ENCODE data around the gene AHDC1. TPM values are rescaled to one million over a fixed set of nuclear protein-coding genes. Genes with fewer than 3 reads are reported as not detected.

AHDC1 gene
- total and polyA plus RNA-seq, 2 of the 13 experiments (the other 11 are each of a cell fraction or from before 2014, with no cell fraction given): 1.0 to 2.7 TPM

GRCh38 chr1:27574001-27574781 is 29.8 kb downstream of the AHDC1 start (continued):
- TF ChIP-seq NR2C2 (CRISPR knock-in tag; IDR thresholded peaks at IDR 0.05; ENCODE audit: borderline replicate concordance) (peak; percentile 58), ZBTB7B (CRISPR knock-in tag; IDR thresholded peaks at IDR 0.05) (peak; percentile 87; the same call in 1 of the 2 replicates), NR2F1 (CRISPR knock-in tag; IDR thresholded peaks at IDR 0.05) (peak in 1 of 2 experiments; percentile 53; a peak in 1 of 4 replicates), ZNF607 (CRISPR knock-in tag; IDR thresholded peaks at IDR 0.05; ENCODE audit: borderline replicate concordance) (0 out of 2 replicates have a peak, but pooled peaks have one; percentile 28), ZNF564 (CRISPR knock-in tag; IDR thresholded peaks at IDR 0.05) (no peak), ZNF44 (CRISPR knock-in tag; IDR thresholded peaks at IDR 0.05) (no peak), MEIS2 (CRISPR knock-in tag; IDR thresholded peaks at IDR 0.05) (no peak), TCF12 (IDR thresholded peaks at IDR 0.05) (no peak), TCF12 (CRISPR knock-in tag; IDR thresholded peaks at IDR 0.05) (no peak), ETS1 (CRISPR knock-in tag; IDR thresholded peaks at IDR 0.05) (no peak), ZNF280D (CRISPR knock-in tag; IDR thresholded peaks at IDR 0.05) (peak; percentile 49; the same call in 1 of the 2 replicates), RXRB (CRISPR knock-in tag; IDR thresholded peaks at IDR 0.05; ENCODE audit: borderline replicate concordance) (peak; percentile 96), RFX3 (CRISPR knock-in tag; IDR thresholded peaks at IDR 0.05) (no peak), ZNF276 (CRISPR knock-in tag; IDR thresholded peaks at IDR 0.05; ENCODE audit: low read depth) (peak; percentile 74; the same call in 1 of the 2 replicates), TFDP2 (CRISPR knock-in tag; IDR thresholded peaks at IDR 0.05) (0 out of 2 replicates have a peak, but pooled peaks have one; percentile 33), ZMYM4 (CRISPR knock-in tag; IDR thresholded peaks at IDR 0.05) (0 out of 2 replicates have a peak, but pooled peaks have one; percentile 36), MIXL1 (CRISPR knock-in tag; IDR thresholded peaks at IDR 0.05) (peak; percentile 59; the same call in 1 of the 2 replicates), ZNF343 (CRISPR knock-in tag; IDR thresholded peaks at IDR 0.05) (0 out of 2 replicates have a peak, but pooled peaks have one; percentile 46), ZNF251 (CRISPR knock-in tag; IDR thresholded peaks at IDR 0.05) (no peak), ESRRA (CRISPR knock-in tag; IDR thresholded peaks at IDR 0.05; ENCODE audit: low read depth) (peak; percentile 88), ZNF558 (CRISPR knock-in tag; IDR thresholded peaks at IDR 0.05; ENCODE audit: borderline replicate concordance) (no peak), POLR2AphosphoS5 (IDR thresholded peaks at IDR 0.05; ENCODE audit: low read depth, low read length) (no peak), MIER2 (CRISPR knock-in tag; IDR thresholded peaks at IDR 0.05) (0 out of 2 replicates have a peak, but pooled peaks have one; percentile 32)

Measured in HepG2 (cell line).